NCI-H748 (cell line): ENCODE data around the gene TCERG1.

Experiments used
- DNase-seq: peaks from one replicate; lab custom pipeline; 2025; ENCODE audit not compliant: unreplicated experiment; lab: John Stamatoyannopoulos, UW

The TCERG1 gene

DNA sequence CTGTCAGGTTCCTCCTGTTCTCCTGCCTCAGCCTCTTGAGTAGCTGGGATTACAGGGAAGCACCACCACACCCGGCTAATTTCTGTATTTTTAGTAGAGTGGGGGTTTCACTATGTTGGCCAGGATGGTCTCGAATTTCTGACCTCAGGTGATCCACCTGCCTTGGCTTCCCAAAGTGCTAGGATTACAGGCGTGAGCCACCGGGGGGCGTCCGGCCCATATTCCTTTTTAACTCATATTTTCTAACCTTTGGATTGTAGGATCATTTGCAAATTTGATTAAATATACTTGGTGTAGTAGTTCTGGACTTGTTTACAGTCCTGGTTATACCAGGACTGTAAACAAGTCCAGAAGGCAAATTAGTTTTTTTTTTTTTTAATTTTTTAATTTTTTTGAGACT, 4.3 kb downstream of the TCERG1 start:
- DNase-seq: no peak

DNA sequence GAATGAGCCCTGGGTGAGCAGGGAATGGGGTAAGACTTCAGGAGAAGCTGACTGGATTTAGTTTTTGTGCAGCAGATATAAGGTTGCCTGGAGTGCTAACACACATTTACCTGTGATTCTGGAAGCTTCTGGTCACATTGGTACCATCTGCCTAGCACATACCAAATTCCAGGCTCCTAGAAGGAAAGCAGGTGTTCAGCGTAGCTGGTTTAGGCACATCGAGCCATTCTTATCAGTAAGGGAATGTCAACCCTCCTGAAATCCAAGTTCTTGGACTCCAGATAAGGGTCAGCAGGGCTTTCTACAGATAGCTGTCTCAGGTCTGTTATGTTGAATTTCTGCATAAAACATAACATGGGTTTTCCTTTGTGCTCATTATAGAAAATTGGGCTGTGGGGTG, 10.3 kb downstream of the TCERG1 start:
- no peak for DNase-seq

DNA sequence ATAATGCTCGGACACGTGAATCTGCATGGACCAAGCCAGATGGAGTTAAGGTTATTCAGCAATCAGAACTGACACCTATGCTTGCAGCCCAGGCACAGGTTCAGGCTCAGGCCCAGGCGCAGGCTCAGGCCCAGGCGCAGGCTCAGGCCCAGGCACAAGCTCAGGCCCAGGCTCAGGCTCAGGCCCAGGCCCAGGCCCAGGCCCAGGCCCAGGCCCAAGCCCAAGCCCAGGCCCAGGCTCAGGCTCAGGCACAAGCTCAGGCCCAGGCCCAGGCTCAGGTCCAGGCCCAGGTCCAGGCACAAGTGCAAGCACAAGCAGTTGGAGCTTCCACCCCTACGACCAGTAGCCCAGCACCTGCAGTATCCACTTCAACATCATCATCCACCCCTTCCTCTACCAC, 11.8 kb downstream of the TCERG1 start:
- DNase-seq: no peak

DNA sequence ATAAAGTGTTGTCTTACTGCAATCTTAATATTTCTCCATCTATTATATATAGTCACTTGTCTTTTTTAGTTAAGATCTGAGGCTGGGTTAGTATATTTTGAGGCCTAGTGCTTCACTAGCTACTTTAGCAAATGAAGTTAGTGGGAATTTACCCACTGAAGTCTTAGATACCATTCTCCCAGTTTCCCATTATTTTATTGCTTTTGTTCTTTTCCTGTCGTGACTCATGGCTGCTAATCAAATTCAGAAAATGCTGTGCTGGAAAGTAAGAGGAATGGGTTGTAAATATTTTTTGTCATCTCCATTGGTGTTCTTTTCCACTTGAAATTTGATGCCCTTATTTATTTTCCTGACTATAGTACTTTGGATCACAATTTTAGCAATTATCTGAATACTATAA, 14.2 kb downstream of the TCERG1 start:
- DNase-seq: no peak

DNA sequence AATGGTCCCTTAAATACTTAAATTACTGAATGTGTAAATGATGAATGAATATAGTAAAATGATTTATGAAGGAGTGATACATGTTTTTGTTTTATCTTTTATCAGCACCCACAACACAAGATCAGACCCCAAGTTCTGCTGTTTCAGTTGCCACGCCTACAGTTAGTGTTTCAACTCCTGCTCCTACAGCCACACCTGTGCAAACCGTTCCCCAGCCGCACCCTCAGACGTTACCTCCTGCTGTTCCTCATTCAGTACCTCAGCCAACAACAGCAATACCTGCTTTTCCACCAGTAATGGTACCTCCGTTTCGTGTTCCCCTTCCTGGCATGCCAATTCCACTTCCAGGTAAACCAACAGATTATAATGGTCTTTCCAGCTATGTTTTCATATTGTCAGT, 16.3 kb downstream of the TCERG1 start:
- peak; percentile 10 for DNase-seq

DNA sequence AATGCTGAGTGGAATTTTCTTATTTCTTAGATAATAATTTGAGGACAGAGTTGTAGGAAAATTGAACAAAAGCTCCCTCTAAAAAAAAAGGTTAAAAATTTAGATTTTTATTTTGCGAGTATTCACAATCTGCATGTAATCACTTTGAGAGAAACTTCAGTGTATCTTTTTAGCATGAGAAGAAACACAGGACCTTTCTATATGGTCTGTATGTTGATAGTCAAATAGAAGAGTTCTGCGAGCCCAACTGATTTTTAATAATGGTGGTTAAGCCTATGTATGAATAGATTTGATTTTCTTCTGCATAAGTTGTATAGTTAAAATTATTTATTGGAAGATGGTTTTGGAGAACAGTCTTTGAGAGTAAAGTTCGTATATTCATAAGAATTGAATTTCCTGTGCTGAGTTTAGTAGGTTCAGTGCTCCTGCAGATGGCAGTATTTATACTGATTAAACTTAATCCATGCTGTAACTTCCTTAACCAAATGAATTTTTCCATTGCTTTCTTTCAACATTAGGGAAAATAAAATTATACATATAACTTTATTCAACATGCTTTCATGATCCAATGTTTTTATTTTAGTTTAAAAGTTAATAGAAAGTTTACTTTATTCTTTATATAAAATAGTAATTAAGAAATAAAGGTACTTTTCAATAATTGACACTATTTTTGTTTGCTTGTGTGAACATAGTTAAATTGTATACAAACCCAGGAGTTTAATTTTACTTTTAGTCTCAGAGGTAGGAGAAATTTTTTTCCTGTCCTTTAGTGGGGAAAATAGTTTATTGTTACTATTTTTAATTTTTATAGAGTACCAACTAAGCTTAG, 19.6 kb downstream of the TCERG1 start:
- no peak for DNase-seq

DNA sequence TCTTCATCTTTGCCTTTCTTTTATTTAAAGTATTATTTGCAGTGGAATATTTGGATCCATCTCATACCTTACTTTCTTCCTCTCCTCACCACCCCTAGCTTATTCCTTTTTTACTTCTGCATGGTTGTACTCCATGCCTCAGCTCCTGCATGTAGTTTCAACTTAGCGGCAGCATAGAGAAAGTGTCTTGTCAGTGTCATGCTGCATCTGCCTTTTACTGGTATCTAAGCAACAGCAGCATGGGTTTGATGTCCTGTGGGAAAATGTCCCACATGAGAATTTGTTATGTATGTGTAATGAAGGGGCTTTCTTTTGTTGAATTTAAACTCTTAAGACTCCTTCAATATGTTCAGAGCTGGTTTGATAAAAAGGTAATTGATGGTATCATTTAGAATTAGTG, 20.6 kb downstream of the TCERG1 start:
- DNase-seq: no peak

DNA sequence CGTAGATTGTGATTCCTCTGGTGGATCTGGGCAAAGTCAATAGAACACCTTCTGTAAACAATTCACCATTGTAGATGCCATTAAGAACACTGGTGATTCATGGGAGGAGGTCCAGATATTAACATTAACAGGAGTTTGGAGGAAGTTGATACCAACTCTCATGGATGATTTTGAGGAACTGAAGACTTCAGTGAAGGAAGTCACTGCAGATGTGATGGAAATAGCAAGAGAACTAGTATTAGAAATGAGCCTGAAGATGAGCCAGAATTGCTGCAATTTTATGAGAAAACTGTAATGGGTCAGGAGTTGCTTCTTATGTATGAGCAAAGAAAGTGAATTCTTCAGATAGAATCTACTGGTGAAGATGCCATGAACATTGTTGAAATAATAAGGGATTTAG, 26.9 kb downstream of the TCERG1 start:
- no peak for DNase-seq

DNA sequence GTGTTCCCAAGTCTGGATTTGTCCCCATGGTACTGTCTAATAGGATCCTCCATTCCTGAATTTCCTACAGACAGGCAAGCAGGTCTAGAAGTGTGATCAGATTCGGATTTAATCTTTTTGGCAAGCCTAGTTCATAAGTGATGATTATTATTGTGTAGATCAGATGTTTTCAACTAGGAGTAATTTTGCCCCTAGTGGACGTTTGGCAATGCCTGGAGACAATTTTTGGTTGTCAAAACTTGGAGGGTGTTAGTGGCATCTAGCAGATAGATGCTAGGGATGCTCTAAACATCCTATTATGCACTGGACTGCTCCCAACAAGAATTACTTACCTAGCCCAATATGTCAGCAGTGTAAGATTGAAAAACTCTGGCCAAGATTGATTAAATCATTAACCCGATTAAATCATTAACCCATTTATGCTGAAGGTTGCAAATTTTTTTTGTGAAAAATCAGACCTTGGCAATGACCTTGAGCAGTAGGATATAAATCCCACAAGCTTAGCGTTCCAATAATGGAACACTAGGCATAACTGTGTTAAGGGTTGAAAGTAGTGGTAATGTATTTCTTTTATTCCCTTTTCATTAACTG, 28.2 kb downstream of the TCERG1 start:
- no peak for DNase-seq

DNA sequence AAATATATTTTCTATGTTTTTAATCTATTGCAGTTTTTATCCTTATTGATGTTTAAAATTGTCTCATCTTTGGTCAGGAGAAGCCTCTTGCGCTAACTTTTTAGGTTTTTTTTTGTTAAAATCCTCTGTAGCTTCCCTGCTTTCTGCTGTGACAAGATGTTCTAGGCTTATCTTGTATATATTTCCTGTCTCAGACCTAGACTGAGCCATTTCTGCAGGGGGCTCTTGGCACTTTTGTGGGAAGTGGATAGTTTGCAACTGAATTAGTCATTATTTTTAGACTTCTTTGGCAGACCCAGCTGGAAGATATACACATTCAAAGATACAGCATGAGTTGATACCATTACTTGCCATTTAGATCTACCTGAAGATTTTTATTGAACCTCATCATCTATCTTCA, 28.8 kb downstream of the TCERG1 start:
- no peak for DNase-seq

DNA sequence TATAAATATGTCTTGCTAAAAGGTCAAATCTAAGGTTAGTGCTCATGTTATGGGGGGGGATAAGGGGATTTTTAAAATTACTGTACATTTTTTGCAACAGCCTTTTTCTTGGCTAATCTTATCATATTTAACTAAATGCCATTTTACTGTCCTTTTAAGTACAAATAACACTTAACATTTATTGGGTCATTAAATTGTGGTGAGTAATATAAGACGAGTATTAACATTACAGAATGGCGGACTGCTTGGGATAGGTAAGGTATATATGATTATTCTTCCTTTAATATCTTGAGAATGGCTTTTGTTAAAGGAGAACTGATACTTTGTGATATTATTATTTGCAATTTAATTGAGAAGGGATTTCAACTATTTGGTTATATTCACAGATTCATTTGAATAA, 35.6 kb downstream of the TCERG1 start:
- DNase-seq: no peak

DNA sequence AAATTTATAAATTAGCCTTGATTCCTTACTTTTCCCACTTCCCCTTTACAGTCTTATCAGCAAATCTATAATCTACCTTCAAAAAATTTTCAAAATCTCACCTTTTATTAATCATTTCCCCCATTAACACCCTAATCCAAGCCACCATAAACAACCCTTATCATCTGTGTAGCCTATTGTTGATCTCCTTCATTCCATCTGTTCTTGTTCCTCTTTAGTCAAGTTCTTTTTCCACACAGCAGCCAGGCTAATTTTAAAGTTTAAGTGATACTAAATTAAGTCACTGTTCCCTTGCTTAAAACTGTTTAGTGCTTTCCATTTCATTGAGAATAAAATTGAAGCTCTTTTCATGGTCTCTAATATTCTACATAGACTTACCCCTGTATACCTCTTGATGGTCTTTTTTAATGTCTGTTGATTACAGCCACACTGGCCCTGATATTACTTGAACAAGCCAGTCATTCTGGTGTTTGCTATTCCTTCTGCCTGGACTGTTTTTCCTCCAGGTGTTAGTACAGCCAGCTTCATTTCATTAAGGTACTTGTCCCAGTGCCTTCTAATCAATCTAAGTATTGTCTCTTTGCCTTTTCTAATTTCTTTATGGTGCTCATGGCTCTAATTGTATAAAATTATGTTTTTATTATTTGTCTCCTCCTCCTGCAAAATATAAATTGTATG, 37.7 kb downstream of the TCERG1 start:
- DNase-seq: no peak

DNA sequence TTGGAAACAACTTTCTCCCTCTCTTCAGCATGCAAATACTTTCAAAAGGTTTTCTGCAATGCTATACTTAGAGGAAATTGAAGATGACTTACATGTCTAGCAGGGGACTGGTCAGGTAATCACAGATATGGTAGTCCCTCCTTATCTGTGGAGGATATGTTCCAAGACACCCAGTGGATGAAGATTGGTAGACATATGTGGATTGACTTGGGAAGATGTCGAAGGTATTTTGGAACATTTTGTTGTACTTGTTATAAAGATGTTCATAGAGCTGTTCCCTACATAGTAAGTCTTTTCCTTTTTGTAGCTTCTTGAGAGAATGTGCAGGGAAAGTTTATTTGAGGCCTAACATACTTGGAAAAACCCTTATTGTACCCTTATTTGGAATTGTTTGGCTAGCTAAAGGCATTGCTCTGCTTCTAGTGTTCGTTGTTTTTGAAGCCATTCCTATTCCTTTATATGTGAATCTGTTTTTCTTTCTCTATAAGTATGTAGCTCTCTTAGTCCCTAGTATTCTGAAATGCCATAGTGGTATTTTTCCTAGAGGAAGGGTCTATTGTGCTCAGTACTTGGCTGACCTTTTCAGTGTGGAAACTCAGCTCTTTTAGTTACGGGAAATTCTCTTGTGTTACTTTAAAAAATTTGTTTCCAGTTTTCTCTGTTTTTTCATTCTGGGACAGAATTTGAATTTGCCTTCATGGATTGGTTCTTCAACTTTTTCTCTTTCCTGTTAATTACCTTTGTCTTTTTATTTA, 43.1 kb downstream of the TCERG1 start:
- DNase-seq: no peak

DNA sequence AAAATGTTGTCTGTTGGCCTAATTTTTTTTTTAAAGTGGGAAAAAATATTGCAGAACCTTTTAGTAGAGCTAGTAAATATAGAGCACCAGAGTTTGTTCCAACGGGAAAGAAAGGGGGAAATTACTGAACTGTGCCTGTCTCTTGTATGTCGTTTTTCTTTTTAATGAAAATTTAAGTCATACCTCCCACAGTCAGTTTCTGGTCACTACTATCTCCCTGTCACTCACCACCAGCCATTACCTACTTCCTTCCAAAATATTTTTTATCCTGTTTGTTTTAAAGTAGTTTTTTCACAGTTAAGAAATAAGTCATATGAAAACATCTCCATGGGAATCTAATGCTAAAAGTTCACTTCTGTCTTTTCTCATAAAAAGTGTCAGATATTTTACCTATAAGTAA, 47.5 kb downstream of the TCERG1 start:
- DNase-seq: no peak

DNA sequence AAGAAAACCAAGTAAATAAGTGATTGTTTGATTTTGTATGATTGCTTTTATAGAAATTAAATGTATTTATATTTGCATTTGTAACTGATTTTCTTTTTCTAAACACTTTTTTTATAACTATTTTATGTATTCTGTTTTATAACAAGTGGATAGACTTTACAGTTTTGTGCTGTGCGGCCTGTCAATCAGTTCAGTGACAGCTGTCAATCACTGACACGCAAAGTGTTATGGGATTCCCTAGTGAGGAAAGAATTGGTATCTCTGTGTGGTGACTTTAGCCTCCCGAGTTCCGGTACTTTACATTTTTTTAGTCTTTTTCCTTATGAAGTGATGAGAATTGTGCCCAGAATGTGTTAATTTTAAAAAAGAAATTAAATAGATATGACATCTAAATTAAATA, 52.5 kb downstream of the TCERG1 start:
- no peak for DNase-seq

DNA sequence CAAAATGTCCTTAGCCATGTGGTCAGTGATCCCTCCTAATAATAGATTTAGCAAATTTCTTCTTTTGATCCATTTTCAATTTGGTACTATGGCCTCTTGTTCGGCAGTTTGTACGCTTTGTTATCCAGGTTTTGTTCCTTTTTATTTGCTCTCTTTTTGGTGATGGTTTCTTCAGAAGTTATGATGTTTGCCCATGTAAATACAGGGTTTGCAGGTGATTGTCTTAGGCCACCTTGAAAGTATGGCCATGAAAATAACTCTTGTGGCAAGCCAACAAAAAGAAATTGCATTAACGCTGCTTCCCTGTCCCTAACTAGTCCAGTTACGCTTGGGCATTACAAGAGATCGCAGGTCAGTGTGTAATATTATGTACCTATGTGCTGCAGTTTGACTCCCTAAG, 60.3 kb downstream of the TCERG1 start:
- no peak for DNase-seq

DNA sequence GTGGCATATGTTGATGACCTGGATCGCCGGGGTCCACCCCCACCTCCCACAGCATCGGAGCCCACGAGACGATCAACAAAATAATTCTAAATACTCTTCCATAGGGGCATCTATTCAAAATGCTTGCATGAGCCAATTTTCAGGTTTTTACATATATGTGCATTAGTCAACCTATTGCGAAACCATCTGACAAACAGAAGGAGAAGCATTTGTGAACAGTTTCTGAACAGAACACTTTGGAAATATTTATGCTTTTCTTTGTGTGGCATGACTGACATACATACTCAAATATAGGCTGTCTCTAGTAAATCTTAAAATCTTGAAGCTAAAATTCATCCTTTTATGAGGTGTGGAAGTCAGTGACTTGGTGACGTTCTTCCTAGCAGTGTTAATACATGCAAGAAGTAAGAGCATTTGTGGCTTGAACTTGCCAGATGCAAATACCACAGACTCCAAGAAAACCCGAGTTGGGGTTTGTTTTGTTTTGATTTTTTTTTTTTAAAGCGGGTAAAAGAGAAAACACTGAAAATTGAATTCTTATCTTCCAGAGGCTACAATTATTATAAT, 63.5 kb downstream of the TCERG1 start:
- no peak for DNase-seq

DNA sequence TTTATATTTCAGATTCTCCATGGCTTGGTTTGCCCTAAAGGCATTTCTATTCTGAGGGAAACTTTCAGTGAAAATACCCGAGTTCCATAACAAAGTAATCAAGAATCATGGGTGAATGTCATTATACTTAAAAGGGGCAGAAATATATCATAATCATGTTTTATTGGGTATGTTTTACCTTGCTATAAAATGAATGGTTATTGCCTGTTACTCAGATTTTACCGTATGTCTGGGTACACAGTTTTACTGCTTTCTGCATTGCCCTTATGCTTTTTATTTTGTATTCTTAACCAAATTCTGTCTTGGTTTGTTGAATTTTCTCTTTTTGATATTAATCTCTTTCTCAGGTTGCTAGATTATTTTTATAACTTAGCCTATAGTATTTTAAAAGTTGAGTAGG, 66.3 kb downstream of the TCERG1 start:
- no peak for DNase-seq

DNA sequence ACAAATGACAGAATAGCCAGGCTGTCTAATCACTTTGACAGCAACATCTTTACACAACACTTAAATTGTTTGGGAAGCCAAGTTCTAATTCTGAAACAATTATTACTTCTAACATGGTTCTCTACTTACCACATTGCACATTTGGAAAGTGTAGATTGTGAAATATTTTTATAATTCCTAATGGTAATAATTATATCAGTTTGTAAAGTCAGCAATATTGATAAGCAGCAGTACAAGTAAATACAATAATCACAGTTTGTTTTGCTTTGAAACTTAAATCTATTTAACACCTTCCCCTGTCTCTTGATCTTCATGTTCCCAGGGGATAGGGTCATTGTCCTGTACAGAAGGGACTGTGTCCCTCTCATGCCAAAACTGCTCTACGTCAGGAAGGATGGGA, 67.4 kb downstream of the TCERG1 start:
- DNase-seq: no peak

DNA sequence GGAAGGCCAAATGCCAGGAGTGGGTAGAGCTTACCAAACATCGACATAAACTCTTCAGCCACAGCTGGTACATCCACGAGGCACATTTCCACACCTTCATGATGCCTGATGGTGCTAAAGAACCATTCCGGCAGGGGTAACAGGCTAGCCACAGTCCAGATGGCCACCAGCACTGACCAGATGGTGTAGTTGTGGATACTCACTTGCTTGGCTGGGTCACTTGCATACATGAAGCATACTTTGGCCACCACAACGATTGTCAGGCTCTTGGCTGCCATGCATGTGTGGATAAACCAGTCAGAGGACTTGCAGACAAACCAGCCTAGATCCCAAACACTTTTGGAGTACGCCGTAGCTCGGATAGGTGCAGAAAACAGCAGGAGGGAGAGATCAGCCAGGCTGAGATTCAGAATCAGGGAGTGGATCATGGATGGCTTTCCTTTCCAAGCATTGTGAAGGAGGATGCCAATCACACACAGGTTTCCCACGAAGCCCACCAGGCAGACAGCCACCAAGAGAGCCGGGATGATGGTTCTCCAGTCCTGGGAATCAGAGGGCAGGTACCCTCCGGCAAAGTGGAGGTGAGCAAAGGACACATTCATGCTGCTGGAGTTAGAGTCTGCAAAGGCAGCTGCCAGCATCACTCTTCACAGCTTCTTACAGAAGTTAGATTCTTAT, 68.5 kb downstream of the TCERG1 start:
- no peak for DNase-seq

DNA sequence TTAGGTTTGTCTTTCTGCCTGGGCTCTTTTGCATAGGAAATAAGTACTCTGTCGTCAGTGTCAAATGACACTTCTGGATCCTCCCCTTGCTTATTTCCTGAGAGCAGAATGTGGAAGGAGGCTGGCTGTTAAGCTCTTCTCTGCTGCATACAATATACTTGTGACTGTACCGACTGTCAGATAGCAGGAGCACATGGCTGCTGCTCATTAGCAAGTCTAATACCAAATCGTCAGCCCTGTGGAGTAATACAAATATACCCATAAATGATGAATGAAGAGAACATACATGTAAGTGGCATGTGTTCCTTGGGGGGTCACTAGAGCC, 69.0 kb downstream of the TCERG1 start, which contains the start of gene GPR151:
TSS of gene GPR151 (minus strand) at position 40 of the 325 bp plus-strand sequence. CDS start 77 bp downstream, outside the sequence.
- DNase-seq: no peak
